ENCODE data around the gene NOX5.

GRCh38 chr15:69098771-69099170, 84.3 kb downstream of the NOX5 start:
- TF ChIP-seq EZH2 (IDR thresholded peaks at IDR 0.05; ENCODE audit: low read length, unreplicated experiment) (no peak), EZH2phosphoT487 (IDR thresholded peaks at IDR 0.05; ENCODE audit: borderline replicate concordance, low read length) (no peak)

Data from PC-3 (cell line).